ENCODE measurements around the gene ITPKB. TPM values are rescaled to one million over a fixed set of nuclear protein-coding genes. Genes with fewer than 3 reads are reported as not detected.

The ITPKB gene
- total and polyA plus RNA-seq, 7 experiments from 2014 or later = 51.7 to 429 (median 177) TPM

GRCh38 chr1:226698659-226699058 is 40.4 kb downstream of the ITPKB start:
- Mint-ChIP-seq H3K36me3 (peaks cover 7 to 36% (median 11%) of the 10 kb centered on the region in 5 donors), H3K4me3 (peak overlapping the region in 8 of 10 donors; percentile 26 to 89 (median 70)), H3K27ac (peak overlapping the region; percentile 34 to 100 (median 98)), H3K9me3 (peaks cover 0 to 14% (median 0%) of the 10 kb centered on the region in 11 donors), H3K27me3 (no peaks in the 10 kb centered on the region), H3K4me1 (peaks cover 62 to 97% (median 87%) of the 10 kb centered on the region in 7 donors)
- Histone ChIP-seq H3K27ac (ENCODE audit: low read depth, low read length) (peak overlapping the region; percentile 86), H3K27me3 (ENCODE audit: control insufficient read depth in 2 of 2, insufficient read depth in 2 of 2, low read length in 2 of 2) (no peaks in the 10 kb centered on the region), H3K4me3 (ENCODE audit: low read length) (no peak overlapping the region), H3K4me1 (ENCODE audit: control insufficient read depth in 2 of 2, insufficient read depth in 2 of 2, low read length in 2 of 2) (peaks cover 46 to 80% of the 10 kb centered on the region in 2 donors), H3K9me3 (ENCODE audit: control insufficient read depth in 2 of 3, low read length in 3 of 3) (no peaks in the 10 kb centered on the region), H3K36me3 (ENCODE audit: control insufficient read depth in 2 of 3, insufficient read depth in 3 of 3, low read length in 3 of 3) (peaks cover 4 to 47% (median 5%) of the 10 kb centered on the region in 3 experiments)
- ChIA-PET CTCF (interaction anchor here (0.9 to 1.6 kb wide), 4 partner anchors 31 to 65 kb away, joined by 3 read pairs; no protein-coding TSS in a partner anchor), POLR2A (interaction anchor here (0.5 to 4.0 kb wide), 9 partner anchors 11 to 53 kb away, joined by 3 to 11 read pairs (median 4); partner anchors contain the start of gene ITPKB)
- intact Hi-C loops (cut with micrococcal nuclease) = no loop called here
- DNase-seq (no peak), ATAC-seq (no peak)

GRCh38 chr1:226697929-226698544 is 41.0 kb downstream of the ITPKB start:
- H3K4me1 ChIP-seq (ENCODE audit: control insufficient read depth in 2 of 2, insufficient read depth in 2 of 2, low read length in 2 of 2) = peaks cover 44 to 83% of the 10 kb centered on the region in 2 donors
- no peaks in the 10 kb centered on the region for H3K9me3 ChIP-seq (ENCODE audit: control insufficient read depth in 2 of 3, low read length in 3 of 3)
- Mint-ChIP-seq H3K27ac (peak overlapping the region; percentile 38 to 100 (median 98)), H3K27me3 (no peaks in the 10 kb centered on the region), H3K4me3 (peak overlapping the region in 7 of 10 donors; percentile 65 to 89 (median 72)), H3K9me3 (peaks cover 0 to 14% (median 0%) of the 10 kb centered on the region in 11 donors), H3K36me3 (peaks cover 7 to 40% (median 15%) of the 10 kb centered on the region in 5 donors), H3K4me1 (peaks cover 66 to 100% (median 91%) of the 10 kb centered on the region in 7 donors)
- DNase-seq = no peak
- no peaks in the 10 kb centered on the region for H3K27me3 ChIP-seq (ENCODE audit: control insufficient read depth in 2 of 2, insufficient read depth in 2 of 2, low read length in 2 of 2)
- no peak overlapping the region for H3K4me3 ChIP-seq (ENCODE audit: low read length)
- intact Hi-C loops (cut with micrococcal nuclease) = no loop called here
- ChIA-PET CTCF (interaction anchor here (0.9 to 1.6 kb wide), 4 partner anchors 11 to 65 kb away, joined by 3 read pairs; no protein-coding TSS in a partner anchor), POLR2A (interaction anchor here (0.8 to 4.0 kb wide), 12 partner anchors 9 to 52 kb away, joined by 3 to 11 read pairs (median 4); partner anchors contain the start of gene ITPKB)
- H3K27ac ChIP-seq (ENCODE audit: low read depth, low read length) = peak overlapping the region; percentile 86
- ATAC-seq = no peak
- H3K36me3 ChIP-seq (ENCODE audit: control insufficient read depth in 2 of 3, insufficient read depth in 3 of 3, low read length in 3 of 3) = peaks cover 4 to 52% (median 5%) of the 10 kb centered on the region in 3 experiments

GRCh38 chr1:226697151-226697928 is 41.7 kb downstream of the ITPKB start:
- intact Hi-C loops (cut with micrococcal nuclease) = no loop called here
- Mint-ChIP-seq H3K4me1 (peaks cover 68 to 100% (median 91%) of the 10 kb centered on the region in 7 donors), H3K9me3 (peaks cover 0 to 7% (median 0%) of the 10 kb centered on the region in 11 donors), H3K27me3 (no peaks in the 10 kb centered on the region), H3K4me3 (peak overlapping the region in 9 of 10 donors; percentile 36 to 89 (median 70)), H3K36me3 (peaks cover 7 to 45% (median 18%) of the 10 kb centered on the region in 5 donors), H3K27ac (peak overlapping the region; percentile 38 to 100 (median 98))
- Histone ChIP-seq H3K36me3 (ENCODE audit: control insufficient read depth in 2 of 3, insufficient read depth in 3 of 3, low read length in 3 of 3) (peaks cover 4 to 55% (median 5%) of the 10 kb centered on the region in 3 experiments), H3K4me1 (ENCODE audit: control insufficient read depth in 2 of 2, insufficient read depth in 2 of 2, low read length in 2 of 2) (peaks cover 39 to 82% of the 10 kb centered on the region in 2 donors), H3K9me3 (ENCODE audit: control insufficient read depth in 2 of 3, low read length in 3 of 3) (no peaks in the 10 kb centered on the region), H3K27me3 (ENCODE audit: control insufficient read depth in 2 of 2, insufficient read depth in 2 of 2, low read length in 2 of 2) (no peaks in the 10 kb centered on the region), H3K4me3 (ENCODE audit: low read length) (no peak overlapping the region), H3K27ac (ENCODE audit: low read depth, low read length) (peak overlapping the region; percentile 86)
- CTCF ChIA-PET = interaction anchor here (0.9 to 1.6 kb wide), 6 partner anchors 10 to 64 kb away, joined by 3 to 5 read pairs (median 3); no protein-coding TSS in a partner anchor
- DNase-seq = peak in 6 of 9 donors; percentile 47 to 76 (median 56)
- POLR2A ChIA-PET = interaction anchor here (0.8 to 4.0 kb wide), 14 partner anchors 9 to 51 kb away, joined by 3 to 11 read pairs (median 4); partner anchors contain the start of gene ITPKB
- peak; percentile 81 for ATAC-seq

GRCh38 chr1:226696547-226696946 is 42.5 kb downstream of the ITPKB start:
- Mint-ChIP-seq H3K36me3 (peaks cover 4 to 42% (median 16%) of the 10 kb centered on the region in 5 donors), H3K27me3 (no peaks in the 10 kb centered on the region), H3K4me1 (peaks cover 69 to 100% (median 93%) of the 10 kb centered on the region in 7 donors), H3K27ac (peak overlapping the region in 8 of 9 donors; percentile 88 to 100 (median 98)), H3K4me3 (peak overlapping the region in 8 of 10 donors; percentile 13 to 89 (median 66)), H3K9me3 (peaks cover 0 to 1% (median 0%) of the 10 kb centered on the region in 11 donors)
- intact Hi-C loops (cut with micrococcal nuclease) = no loop called here
- CTCF ChIA-PET = interaction anchor here (0.9 to 1.1 kb wide), 3 partner anchors 10 to 38 kb away, joined by 3 to 5 read pairs (median 3); no protein-coding TSS in a partner anchor
- Histone ChIP-seq H3K4me1 (ENCODE audit: control insufficient read depth in 2 of 2, insufficient read depth in 2 of 2, low read length in 2 of 2) (peaks cover 45 to 83% of the 10 kb centered on the region in 2 donors), H3K4me3 (ENCODE audit: low read length) (no peak overlapping the region), H3K9me3 (ENCODE audit: control insufficient read depth in 2 of 3, low read length in 3 of 3) (no peaks in the 10 kb centered on the region), H3K36me3 (ENCODE audit: control insufficient read depth in 2 of 3, insufficient read depth in 3 of 3, low read length in 3 of 3) (peaks cover 4 to 55% (median 5%) of the 10 kb centered on the region in 3 experiments), H3K27ac (ENCODE audit: low read depth, low read length) (peak overlapping the region; percentile 86), H3K27me3 (ENCODE audit: control insufficient read depth in 2 of 2, insufficient read depth in 2 of 2, low read length in 2 of 2) (no peaks in the 10 kb centered on the region)
- ATAC-seq (no peak), DNase-seq (no peak)
- POLR2A ChIA-PET = interaction anchor here (0.5 to 1.8 kb wide), 7 partner anchors 10 to 104 kb away, joined by 3 to 8 read pairs (median 3); partner anchors contain the start of gene ITPKB

- Mint-ChIP-seq H3K27ac (peak overlapping the region in 8 of 9 donors; percentile 88 to 100 (median 98)), H3K27me3 (no peaks in the 10 kb centered on the region), H3K4me3 (peak overlapping the region in 9 of 10 donors; percentile 32 to 89 (median 45)), H3K9me3 (no peaks in the 10 kb centered on the region), H3K36me3 (peaks cover 8 to 45% (median 15%) of the 10 kb centered on the region in 5 donors), H3K4me1 (peaks cover 71 to 100% (median 95%) of the 10 kb centered on the region in 7 donors)
- ChIA-PET CTCF (no interaction called here), POLR2A (interaction anchor here (0.7 to 3.9 kb wide), 5 partner anchors 13 to 44 kb away, joined by 3 to 24 read pairs (median 14); partner anchors contain the start of gene ITPKB)
- Histone ChIP-seq H3K27ac (ENCODE audit: low read depth, low read length) (peak overlapping the region; percentile 86), H3K27me3 (ENCODE audit: control insufficient read depth in 2 of 2, insufficient read depth in 2 of 2, low read length in 2 of 2) (no peaks in the 10 kb centered on the region), H3K9me3 (ENCODE audit: control insufficient read depth in 2 of 3, low read length in 3 of 3) (no peaks in the 10 kb centered on the region), H3K36me3 (ENCODE audit: control insufficient read depth in 2 of 3, insufficient read depth in 3 of 3, low read length in 3 of 3) (peaks cover 4 to 55% (median 5%) of the 10 kb centered on the region in 3 experiments), H3K4me1 (ENCODE audit: control insufficient read depth in 2 of 2, insufficient read depth in 2 of 2, low read length in 2 of 2) (peaks cover 50 to 85% of the 10 kb centered on the region in 2 donors), H3K4me3 (ENCODE audit: low read length) (no peak overlapping the region)
- ATAC-seq (no peak), DNase-seq (no peak)
- intact Hi-C loops (cut with micrococcal nuclease) = no loop called here
Measured at GRCh38 chr1:226695335-226695900, 43.7 kb downstream of the ITPKB start.

Data from naive thymus-derived CD4-positive, alpha-beta T cell (primary cell).